ENCODE measurements around the gene NFKB2.

DNA sequence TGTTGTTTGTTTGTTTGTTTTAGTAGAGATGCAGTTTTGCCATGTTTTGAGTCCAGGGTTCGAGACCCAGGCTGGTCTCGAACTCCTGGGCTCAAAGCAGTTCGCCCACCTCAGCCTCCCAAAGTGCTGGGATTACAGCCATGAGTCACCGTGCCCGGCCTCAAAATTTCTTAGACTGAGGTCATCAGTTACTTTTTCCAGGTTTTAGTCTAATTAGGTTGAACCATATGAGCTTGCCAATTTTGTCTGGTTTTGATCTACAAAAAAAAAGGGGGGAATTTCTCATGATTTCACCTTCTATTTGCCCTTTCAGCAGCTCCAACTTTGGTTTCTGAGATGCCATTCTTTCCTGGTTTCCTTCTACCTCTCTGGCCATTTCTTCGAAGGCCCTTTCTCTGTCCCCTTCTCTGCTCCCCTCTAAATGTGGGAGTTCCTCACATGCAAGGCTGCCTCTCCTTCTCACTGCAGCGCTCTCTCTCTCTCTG is 31.3 kb downstream of the NFKB2 start:
- TF ChIP-seq, protein P1, sequence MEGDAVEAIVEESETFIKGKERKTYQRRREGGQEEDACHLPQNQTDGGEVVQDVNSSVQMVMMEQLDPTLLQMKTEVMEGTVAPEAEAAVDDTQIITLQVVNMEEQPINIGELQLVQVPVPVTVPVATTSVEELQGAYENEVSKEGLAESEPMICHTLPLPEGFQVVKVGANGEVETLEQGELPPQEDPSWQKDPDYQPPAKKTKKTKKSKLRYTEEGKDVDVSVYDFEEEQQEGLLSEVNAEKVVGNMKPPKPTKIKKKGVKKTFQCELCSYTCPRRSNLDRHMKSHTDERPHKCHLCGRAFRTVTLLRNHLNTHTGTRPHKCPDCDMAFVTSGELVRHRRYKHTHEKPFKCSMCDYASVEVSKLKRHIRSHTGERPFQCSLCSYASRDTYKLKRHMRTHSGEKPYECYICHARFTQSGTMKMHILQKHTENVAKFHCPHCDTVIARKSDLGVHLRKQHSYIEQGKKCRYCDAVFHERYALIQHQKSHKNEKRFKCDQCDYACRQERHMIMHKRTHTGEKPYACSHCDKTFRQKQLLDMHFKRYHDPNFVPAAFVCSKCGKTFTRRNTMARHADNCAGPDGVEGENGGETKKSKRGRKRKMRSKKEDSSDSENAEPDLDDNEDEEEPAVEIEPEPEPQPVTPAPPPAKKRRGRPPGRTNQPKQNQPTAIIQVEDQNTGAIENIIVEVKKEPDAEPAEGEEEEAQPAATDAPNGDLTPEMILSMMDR (IDR thresholded peaks at IDR 0.05), result no peak
- no peak for TF ChIP-seq ZFX (IDR thresholded peaks at IDR 0.05; ENCODE audit: borderline replicate concordance)

Measured in 22Rv1 (cell line).